HG02973 (cell line): ENCODE results near the gene CCL4.

Source experiments
- ATAC-seq: cut with Tn5 transposase; IDR thresholded peaks from one replicate; pipeline ENCODE4 v1.9.1; 2021; ENCODE audit warnings: moderate library complexity; ENCODE audit not compliant: unreplicated experiment

Gene CCL4

DNA sequence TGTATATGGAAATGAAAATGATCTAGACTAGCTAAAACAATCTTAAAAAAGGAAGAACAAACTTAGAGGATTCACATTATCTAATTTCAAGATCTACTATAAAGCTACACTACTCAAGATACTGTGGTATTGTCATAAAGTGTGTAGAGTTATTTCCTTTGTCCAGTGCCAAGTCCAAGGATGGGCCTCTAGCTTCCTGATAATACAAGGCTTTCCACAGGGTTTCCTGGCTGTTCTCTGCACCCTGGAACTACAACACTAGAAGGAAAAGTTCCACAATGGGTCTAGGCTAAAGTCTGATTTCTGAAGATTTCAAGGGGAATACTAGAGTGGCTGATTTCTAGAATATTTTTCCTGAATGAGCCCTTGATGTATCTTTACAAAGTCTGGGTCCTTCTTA, 38.6 kb downstream of the CCL4 start:
- no peak for ATAC-seq

DNA sequence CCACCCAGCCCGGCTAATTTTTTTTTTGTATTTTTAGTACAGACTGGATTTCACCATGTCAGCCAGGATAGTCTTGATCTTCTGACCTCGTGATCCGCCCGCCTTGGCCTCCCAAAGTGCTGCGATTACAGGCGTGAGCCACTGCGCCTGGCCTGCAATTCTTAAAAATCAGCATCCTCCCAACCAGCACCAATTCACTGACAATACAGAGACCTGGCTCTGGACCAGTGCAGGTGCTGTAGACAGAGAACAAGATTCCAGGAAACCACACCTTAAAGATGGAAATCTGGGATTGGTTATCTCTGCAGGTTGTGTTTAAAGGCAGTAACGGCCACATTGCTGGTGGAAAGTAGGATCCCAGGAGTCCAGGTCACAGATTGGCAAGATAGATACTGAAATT, 39.2 kb downstream of the CCL4 start:
- no peak for ATAC-seq

DNA sequence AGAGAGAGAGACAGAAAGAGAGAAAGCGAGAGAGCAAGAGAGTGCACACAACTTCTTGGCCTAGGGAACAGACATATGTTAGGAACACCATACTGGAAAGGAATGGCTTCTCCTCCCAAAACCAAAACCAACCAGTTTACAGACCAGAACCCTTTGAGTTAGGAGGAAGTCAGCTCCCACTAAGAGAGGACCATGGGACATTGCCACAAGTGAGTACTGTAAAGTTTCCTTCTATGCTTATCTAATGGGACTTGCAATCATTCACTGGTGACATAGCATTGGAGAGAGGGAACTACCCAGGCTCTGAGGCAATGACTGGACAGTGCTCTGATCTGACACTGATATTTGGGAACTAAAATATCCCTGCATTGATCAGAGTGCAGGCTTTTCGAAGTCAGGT, 40.4 kb downstream of the CCL4 start:
- no peak for ATAC-seq

- ATAC-seq, result no peak
These were observed 41.5 kb downstream of the CCL4 start for GRCh38 chr17:36144981-36145729.

DNA sequence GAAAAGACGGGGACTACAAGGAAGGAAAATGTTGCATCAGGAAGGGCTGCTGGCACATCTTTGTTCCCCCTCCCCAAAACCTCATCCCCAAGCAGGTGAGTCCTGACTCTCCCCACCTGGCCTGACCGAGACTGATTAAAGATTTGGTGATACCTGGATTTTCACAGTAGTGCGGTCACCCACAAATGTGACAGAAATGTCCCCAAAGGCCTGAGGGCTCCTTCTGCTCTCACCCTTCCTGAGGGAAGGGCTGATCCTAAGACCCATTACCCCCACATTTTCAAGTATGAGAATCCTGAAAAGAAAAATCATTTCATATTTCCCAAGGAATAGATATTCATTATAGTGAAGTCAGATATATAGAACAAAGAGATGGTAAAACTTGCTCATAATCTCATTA, 44.0 kb downstream of the CCL4 start:
- no peak for ATAC-seq

- ATAC-seq, result no peak
These were observed 45.1 kb downstream of the CCL4 start for GRCh38 chr17:36148559-36149295.

- no peak for ATAC-seq
These were observed 45.7 kb downstream of the CCL4 start for GRCh38 chr17:36149296-36149820.

DNA sequence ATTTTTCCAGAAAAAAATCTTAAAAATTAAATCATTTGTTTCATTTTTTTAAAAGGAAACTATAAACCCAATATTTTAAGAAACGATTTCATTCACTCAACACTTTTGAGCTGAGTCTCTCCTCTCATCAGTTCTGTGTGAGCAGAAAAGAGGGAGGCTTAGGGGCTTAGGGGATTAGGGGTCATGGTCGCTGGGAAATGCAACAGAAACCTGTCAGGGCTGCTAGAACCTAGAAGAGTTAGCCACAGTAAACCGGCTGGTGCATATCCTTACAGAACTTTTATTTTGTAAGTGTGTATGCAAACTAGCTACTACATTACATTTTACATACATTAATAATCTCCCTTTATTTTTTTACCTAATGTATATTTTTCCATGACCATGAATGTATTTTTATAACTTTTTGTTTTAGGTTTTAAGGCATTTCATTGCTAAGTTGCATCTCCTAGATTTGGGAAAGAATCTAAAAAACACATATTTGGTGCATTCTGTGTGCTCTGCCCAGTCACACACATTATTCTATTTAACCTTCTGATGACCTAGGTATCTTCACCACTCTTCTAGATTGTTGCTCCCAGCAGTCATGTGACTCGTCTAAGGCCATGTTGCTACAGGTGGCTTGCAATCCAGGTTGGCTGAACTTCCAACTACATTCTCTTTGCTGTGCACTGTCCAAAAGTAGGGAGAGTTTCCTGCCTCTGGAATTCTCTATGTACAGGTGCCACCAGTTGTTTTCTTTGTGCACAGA, 48.4 kb downstream of the CCL4 start:
- ATAC-seq, result no peak

DNA sequence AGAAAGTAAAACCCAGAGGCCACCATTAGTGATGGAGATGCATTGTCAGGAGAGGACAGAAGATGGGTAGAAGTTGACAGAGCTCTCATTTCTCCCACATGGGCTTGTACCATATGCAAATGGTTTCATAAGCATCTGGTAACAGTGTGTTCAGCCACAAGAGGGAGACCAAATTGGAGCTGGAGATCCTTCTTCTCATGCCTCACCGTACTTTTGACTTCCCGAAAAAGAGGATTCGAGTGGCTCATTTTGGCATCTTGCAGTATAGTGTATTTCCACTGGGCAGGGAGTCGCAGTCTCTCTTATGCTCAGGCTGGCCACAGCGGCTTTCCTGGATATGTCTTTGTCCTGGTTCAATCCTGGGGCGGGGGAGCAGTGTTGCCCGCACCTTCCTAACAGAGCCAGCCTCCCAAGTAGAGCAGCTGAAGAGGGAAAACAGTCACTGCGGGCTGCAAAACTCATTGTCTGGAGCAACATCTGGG, 49.1 kb downstream of the CCL4 start:
- ATAC-seq, result no peak

DNA sequence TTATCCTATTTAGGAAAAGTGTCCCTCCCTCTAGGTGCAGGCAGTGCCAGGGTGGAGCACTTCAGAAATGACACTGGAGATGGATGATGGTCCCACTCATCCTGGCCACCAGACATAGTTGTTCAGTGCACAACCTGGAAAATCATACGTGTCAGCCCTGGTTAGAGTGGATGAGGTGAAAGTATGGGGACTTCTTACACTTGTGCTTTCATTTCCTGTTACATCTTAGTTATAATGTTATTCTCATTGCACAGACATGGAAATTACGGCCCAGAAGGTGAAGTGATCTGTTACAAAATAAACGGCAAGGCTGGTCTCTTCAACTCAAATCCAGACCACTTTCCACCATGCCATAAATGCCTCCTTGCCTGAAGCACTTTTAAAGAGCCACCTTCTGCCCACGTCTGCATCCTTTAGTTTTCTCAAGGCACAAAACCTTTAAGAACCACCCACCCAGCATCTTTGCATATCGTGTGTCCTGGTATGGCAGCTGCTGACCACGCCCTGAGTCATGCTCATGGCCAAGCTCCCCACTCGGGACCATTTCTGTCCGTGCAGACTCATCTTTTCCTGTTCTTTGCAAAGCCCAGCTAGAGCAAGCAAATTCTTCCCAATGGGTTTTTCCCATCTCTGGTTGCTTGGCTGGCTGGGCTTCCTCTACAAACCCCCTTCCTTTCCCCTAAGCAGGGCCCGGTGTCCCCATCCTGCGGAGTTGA, 50.4 kb downstream of the CCL4 start:
- no peak for ATAC-seq
